ENCODE measurements around the gene RAB7A.
A peak's percentile ranks its signal among the peaks of the same experiment; 100 is the strongest.

The RAB7A gene

DNA sequence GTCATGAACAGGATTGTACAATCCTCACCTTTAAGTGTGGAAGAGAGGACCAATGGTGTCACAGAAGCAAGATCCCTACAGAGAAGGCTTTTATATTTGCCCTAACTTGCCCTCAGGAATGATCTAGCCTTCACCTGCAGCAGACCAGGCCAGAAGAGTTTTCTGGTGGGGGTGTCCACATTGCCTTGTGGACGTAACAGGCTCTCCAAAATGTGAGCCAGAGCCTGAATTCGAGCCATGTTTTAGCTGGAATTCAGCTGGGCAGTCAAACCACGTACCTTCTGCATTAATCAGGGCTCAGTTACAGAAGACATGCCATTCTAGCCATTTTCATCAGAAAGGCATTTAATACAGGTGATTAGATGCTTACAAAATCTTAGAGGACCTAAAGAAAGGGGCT lies 23.6 kb upstream of the RAB7A start:
- Histone ChIP-seq H2AFZ (no peak overlapping the region), H3K9me3 (ENCODE audit: control insufficient read depth, low read length) (no peaks in the 10 kb centered on the region), H3K36me3 (ENCODE audit: control insufficient read depth, insufficient read depth, low read length) (no peaks in the 10 kb centered on the region), H3K9ac (no peak overlapping the region), H3K27me3 (ENCODE audit: control insufficient read depth, insufficient read depth, low read length) (no peaks in the 10 kb centered on the region), H3K4me2 (ENCODE audit: low read length) (no peak overlapping the region), H3K79me2 (no peaks in the 10 kb centered on the region), H3K4me3 (ENCODE audit: low read depth, low read length) (no peak overlapping the region), H3K27ac (no peak overlapping the region), H3K4me1 (peaks cover 3% of the 10 kb centered on the region)
- TF ChIP-seq, protein P1, sequence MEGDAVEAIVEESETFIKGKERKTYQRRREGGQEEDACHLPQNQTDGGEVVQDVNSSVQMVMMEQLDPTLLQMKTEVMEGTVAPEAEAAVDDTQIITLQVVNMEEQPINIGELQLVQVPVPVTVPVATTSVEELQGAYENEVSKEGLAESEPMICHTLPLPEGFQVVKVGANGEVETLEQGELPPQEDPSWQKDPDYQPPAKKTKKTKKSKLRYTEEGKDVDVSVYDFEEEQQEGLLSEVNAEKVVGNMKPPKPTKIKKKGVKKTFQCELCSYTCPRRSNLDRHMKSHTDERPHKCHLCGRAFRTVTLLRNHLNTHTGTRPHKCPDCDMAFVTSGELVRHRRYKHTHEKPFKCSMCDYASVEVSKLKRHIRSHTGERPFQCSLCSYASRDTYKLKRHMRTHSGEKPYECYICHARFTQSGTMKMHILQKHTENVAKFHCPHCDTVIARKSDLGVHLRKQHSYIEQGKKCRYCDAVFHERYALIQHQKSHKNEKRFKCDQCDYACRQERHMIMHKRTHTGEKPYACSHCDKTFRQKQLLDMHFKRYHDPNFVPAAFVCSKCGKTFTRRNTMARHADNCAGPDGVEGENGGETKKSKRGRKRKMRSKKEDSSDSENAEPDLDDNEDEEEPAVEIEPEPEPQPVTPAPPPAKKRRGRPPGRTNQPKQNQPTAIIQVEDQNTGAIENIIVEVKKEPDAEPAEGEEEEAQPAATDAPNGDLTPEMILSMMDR (IDR thresholded peaks at IDR 0.05), result no peak

DNA sequence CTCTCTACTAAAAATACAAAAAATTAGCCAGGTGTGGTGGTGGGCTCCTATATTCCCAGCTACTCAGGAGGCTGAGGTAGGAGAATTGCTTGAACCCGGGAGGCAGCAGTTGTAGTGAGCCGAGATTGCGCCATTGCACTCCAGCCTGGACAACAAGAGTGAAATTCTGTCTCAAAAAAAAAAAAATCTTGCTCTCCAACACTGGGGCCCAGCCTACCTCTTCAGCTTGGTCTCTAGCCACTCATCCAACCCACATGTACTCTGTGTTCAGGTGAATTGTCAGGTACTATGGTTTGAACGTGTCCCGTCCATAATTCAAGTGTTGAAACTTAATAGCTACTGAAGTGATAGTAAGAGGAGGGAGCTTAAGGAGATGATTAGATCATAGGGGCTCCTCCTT lies 22.4 kb upstream of the RAB7A start:
- Histone ChIP-seq H3K36me3 (ENCODE audit: control insufficient read depth, insufficient read depth, low read length) (no peaks in the 10 kb centered on the region), H2AFZ (no peak overlapping the region)

DNA sequence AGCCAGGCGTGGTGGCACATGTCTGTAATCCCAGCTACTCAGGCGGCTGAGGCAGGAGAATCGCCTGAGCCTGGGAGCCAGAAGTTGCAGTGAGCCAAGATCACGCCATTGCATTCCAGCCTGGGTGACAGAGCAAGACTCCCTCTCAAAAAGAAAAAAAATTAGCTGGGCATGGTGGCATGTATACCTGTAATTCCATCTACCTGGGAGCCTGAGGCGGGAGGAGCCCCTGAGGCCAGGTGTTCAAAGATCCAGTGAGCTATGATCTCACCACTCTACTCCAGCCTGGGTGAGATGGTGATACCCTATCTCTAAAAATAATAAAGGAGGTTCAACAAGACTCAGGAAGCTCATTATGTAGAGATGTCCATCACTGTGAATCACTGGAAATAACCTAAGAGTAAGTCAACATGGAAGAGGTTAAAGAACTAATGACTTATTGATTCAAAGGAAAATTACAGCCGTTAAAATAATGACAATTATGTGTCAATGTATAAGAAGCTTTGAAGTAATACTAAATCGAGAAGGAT lies 19.8 kb upstream of the RAB7A start:
- H3K4me3 ChIP-seq (ENCODE audit: low read depth, low read length), result no peak overlapping the region
- H3K4me1 ChIP-seq, result peaks cover 3% of the 10 kb centered on the region
- no peak overlapping the region for H3K27ac ChIP-seq
- no peaks in the 10 kb centered on the region for H3K9me3 ChIP-seq (ENCODE audit: control insufficient read depth, low read length)
- TF ChIP-seq, protein P1 (IDR thresholded peaks at IDR 0.05), result no peak
- H3K79me2 ChIP-seq, result no peaks in the 10 kb centered on the region
- H3K36me3 ChIP-seq (ENCODE audit: control insufficient read depth, insufficient read depth, low read length), result no peaks in the 10 kb centered on the region
- H3K9ac ChIP-seq, result no peak overlapping the region
- no peak overlapping the region for H2AFZ ChIP-seq
- no peaks in the 10 kb centered on the region for H3K27me3 ChIP-seq (ENCODE audit: control insufficient read depth, insufficient read depth, low read length)
- H3K4me2 ChIP-seq (ENCODE audit: low read length), result no peak overlapping the region

More for the DNA sequence above, 22.4 kb upstream of the RAB7A start:
- H3K4me3 ChIP-seq (ENCODE audit: low read depth, low read length), result no peak overlapping the region
- peaks cover 3% of the 10 kb centered on the region for H3K4me1 ChIP-seq
- no peak overlapping the region for H3K4me2 ChIP-seq (ENCODE audit: low read length)
- H3K27ac ChIP-seq, result peak overlapping the region; percentile 22
- TF ChIP-seq, protein P1 (IDR thresholded peaks at IDR 0.05), result no peak
- H3K9me3 ChIP-seq (ENCODE audit: control insufficient read depth, low read length), result no peaks in the 10 kb centered on the region
- no peaks in the 10 kb centered on the region for H3K79me2 ChIP-seq
- no peak overlapping the region for H3K9ac ChIP-seq
- H3K27me3 ChIP-seq (ENCODE audit: control insufficient read depth, insufficient read depth, low read length), result no peaks in the 10 kb centered on the region

DNA sequence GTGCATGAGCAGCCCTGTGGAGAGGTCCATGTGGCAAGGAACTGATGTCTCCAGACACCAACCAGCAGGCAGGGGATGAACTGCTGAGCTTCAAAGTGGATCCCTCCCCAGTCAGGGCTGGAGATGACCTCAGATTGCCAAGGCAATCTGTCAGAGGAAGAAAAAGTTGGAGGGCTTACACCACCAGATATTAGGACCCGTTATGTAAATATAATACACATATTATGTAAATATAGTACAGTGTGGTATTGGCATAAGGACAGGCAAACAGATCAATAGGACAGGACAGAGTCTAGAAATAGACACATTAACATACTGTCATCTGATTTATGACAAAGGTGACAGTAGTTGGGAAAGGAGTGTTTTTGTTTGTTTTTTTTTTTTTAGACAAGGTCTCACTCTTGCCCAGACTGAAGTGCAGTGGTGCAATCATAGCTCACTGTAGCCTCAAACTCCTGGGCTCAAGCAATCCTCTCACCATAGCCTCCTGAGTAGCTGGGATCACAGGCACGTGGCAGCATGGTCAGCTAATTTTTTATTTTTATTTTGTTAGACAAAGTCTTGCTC lies 18.0 kb upstream of the RAB7A start:
- Histone ChIP-seq H3K27ac (no peak overlapping the region), H3K4me2 (ENCODE audit: low read length) (no peak overlapping the region), H3K27me3 (ENCODE audit: control insufficient read depth, insufficient read depth, low read length) (no peaks in the 10 kb centered on the region), H3K36me3 (ENCODE audit: control insufficient read depth, insufficient read depth, low read length) (no peaks in the 10 kb centered on the region), H2AFZ (no peak overlapping the region), H3K4me3 (ENCODE audit: low read depth, low read length) (no peak overlapping the region), H3K9ac (no peak overlapping the region), H3K79me2 (no peaks in the 10 kb centered on the region), H3K9me3 (ENCODE audit: control insufficient read depth, low read length) (no peaks in the 10 kb centered on the region), H3K4me1 (peaks cover 3% of the 10 kb centered on the region)
- TF ChIP-seq, protein P1 (IDR thresholded peaks at IDR 0.05), result no peak

DNA sequence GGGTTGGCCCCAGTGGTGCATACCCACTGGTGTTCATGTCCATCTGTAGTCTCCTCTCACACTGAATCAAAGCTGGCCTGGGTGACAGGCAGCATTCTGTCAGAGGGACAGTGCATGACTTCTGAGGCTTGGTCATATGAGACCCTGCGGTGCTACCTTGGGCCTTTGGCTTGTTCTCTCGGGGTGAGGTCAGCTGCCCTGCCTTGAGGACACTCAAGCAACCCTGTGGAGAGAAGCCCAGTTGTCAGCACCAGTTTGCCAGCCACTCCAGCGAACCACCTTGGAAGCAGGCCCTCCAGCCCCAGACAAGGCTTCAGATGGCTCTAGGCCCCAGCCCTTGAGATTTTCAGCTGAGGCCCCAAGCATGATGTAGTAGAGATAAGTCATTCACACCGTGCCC lies 16.9 kb upstream of the RAB7A start:
- Histone ChIP-seq H3K27me3 (ENCODE audit: control insufficient read depth, insufficient read depth, low read length) (no peaks in the 10 kb centered on the region), H3K36me3 (ENCODE audit: control insufficient read depth, insufficient read depth, low read length) (no peaks in the 10 kb centered on the region), H2AFZ (no peak overlapping the region), H3K79me2 (no peaks in the 10 kb centered on the region), H3K9ac (no peak overlapping the region), H3K9me3 (ENCODE audit: control insufficient read depth, low read length) (no peaks in the 10 kb centered on the region), H3K27ac (no peak overlapping the region), H3K4me1 (no peaks in the 10 kb centered on the region), H3K4me2 (ENCODE audit: low read length) (no peak overlapping the region), H3K4me3 (ENCODE audit: low read depth, low read length) (no peak overlapping the region)
- TF ChIP-seq, protein P1 (IDR thresholded peaks at IDR 0.05), result no peak

Measured in parathyroid adenoma (tissue), 2 donors.